ENCODE data around the gene SRXN1. TPM values are rescaled to one million over a fixed set of nuclear protein-coding genes. Genes with fewer than 3 reads are reported as not detected.

The SRXN1 gene
- total RNA-seq: 63.5 and 75.2 TPM in 2 replicates

DNA sequence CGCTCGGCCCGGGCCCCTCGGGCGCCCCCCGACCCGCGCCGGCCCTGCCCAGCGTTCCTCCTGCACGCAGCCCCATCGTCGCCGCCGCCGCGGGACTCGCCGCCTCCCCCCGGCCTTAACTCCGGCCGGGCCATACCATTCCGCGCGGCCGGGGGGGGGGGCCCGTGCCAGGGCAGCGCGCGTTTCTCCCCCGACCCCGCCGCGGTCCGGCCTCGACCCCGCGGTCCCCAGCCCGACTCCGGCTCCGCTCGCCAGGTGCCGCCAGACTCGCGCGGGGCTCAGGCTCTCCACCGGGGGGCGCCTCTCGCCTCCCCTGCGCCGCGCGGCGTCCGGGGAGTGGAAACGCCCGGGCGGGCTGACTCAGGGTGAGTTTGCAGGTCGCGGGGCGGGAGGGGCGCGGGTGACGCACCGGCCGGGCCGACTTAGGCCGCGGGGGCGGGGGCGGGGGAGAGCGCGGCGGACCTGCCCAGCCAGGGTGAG lies at the start of gene SRXN1:
Gene SRXN1, minus strand, starts transcription at position 91 of the 480 bp plus-strand sequence. Its CDS starts 15 bp downstream, at position 76.

DNA sequence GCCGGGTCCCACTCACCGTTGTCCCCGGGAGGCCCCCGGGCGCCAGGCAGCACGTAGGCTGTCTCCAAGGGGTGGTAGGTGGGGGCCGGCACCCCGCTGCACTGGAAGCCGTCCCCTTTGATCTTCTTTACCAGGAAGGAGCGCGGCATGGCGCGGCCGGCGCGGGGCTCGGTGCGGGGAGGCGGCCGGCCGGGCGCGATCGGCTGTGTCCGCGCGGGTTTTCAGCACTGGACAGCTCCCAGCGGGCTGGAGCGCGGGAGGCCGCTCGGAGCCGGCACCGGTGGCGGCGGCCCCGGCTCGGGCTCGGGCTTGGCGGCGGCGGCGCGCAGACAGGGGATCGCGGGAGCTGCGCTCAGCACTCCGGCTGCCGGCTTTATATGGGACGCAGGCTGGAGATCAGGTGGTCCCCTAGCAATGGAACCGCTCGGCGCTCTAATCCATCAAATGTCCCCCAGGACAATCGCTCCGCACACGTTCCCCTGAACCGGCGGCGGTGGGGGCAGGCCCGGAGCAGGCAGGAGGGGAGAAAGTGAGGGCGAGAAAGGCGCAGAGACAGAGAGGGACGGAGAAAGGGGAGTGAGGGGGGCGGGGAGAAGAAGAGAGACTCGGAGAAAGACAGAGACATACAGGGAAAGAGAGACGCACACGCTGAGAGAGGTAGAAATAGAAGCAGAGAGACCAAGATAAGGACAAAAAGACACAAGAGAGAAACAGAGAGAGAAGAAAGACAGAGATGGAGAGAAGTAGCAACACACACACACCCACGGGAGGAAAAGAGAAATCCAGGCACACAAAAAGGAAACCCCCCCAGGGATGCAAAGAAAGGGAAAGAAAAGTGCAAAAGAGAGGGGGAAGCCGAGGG lies 22.7 kb upstream of the SRXN1 start, which contains the start of gene SCRT2:
Gene SCRT2, minus strand, starts transcription at position 350 of the 862 bp plus-strand sequence. Its CDS starts 201 bp downstream, at position 149.

DNA sequence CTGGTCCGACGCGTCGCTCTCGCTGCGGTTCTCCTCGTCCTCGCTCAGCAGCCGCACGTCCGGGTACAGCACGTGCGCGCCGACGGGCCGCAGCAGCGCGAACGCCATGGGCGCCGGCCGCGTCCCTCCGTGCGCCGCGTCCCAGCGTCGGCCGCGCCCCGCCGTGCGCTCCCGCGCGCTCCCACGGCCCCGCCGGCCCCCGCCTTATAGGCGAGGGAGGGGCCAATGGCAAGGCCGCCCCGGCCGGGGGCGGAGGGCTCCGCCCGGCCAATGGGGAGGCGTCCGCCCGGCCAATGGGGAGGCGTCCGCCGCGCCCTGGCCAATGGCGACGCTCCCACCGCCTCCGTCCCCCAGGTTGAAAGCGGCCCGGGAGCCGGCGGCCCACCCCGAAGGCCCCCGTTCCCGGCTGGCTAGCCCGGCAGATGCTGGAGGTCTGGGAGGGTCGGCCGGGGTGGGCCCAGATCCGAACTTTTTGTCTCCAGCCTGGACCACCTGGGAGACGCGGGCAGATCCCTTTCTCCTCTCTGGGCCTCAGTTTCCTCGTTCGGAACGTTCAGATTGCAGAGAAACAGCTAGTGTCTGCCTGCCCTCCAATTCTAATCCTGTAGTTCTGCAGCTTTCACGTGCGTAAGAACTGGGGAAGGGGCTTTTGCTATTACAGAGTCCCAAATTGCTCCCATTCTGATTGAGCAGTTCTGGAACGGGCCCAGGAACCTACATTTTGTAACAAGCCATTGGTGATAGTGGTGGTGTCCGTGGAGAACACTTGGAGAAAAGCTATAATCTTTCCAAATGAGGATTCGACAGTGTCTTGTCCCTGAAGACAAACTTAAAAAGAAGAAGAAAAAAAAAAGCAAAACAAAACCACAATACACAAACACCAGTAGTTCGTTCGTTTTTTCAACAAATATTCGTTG lies 42.6 kb downstream of the SRXN1 start, which contains the start of gene TCF15:
Gene TCF15, minus strand, starts transcription at position 180 of the 917 bp plus-strand sequence. Its CDS starts 72 bp downstream, at position 108.

Other genes with a start within 250 kb of the SRXN1 start
- gene RBCK1, start 244.9 kb downstream of the SRXN1 start, total RNA-seq: 93.9 and 108 TPM in 2 replicates
- gene TBC1D20, start 190.7 kb downstream of the SRXN1 start, total RNA-seq: 14.0 and 17.1 TPM in 2 replicates
- 90.5 and 109 TPM in 2 replicates for gene CSNK2A1, start 109.4 kb downstream of the SRXN1 start, total RNA-seq
- not detected in 2 replicates for gene TCF15, start 42.9 kb downstream of the SRXN1 start, total RNA-seq
- not detected in 2 replicates for gene SCRT2, start 22.6 kb upstream of the SRXN1 start, total RNA-seq
- 0.42 and 0.71 TPM in 2 replicates for gene SLC52A3, start 115.3 kb upstream of the SRXN1 start, total RNA-seq
- 29.8 and 31.1 TPM in 2 replicates for gene FAM110A, start 180.5 kb upstream of the SRXN1 start, total RNA-seq